ENCODE measurements around the gene GNAZ.
"Not testable (repeated sequence)": the region's sequence is repeated elsewhere in the genome, so short reads cannot be mapped to it uniquely, and the experiment has no call there.

Gene GNAZ

GRCh38 chr22:23132376-23133091 is 62.2 kb downstream of the GNAZ start:
- no peak overlapping the region for H2BK12ac ChIP-seq (ENCODE audit: low read length)
- H3K4me2 ChIP-seq (ENCODE audit: insufficient read depth, low read length, poor library complexity, severe bottlenecking): no peak overlapping the region
- H2BK120ac ChIP-seq (ENCODE audit: low read depth, low read length): no peak overlapping the region
- H3K18ac ChIP-seq (ENCODE audit: low read length): no peak overlapping the region
- H3K23ac ChIP-seq (ENCODE audit: low read depth, low read length, poor library complexity): no peak overlapping the region
- H3K27ac ChIP-seq (replicated peaks; ENCODE audit: low read length): no peak overlapping the region
- no peaks in the 10 kb centered on the region for H3K79me1 ChIP-seq (ENCODE audit: low read depth, low read length)
- no peaks in the 10 kb centered on the region for H3K9me3 ChIP-seq (replicated peaks in 1 of 2; ENCODE audit: control insufficient read depth in 2 of 2, insufficient read depth in 1 of 2, low read depth in 1 of 2, low read length in 2 of 2)
- H2AK5ac ChIP-seq (ENCODE audit: low read depth, low read length): no peak overlapping the region
- peaks cover 3 to 8% of the 10 kb centered on the region in 2 donors for H3K4me1 ChIP-seq (ENCODE audit: control insufficient read depth in 2 of 2, insufficient read depth in 1 of 2, low read depth in 1 of 2, low read length in 2 of 2)
- no peak overlapping the region for H3K9ac ChIP-seq (ENCODE audit: low read depth, low read length, poor library complexity)
- no peak overlapping the region for H3K4me3 ChIP-seq (ENCODE audit: low read length in 2 of 2)
- DNase-seq (ENCODE audit: low spot score): no peak
- WGBS, 2 donors (ENCODE audit: extremely low coverage in 2 of 2, insufficient read length in 2 of 2, insufficient replicate concordance in 1 of 2): no CpG with 5 or more reads among the region's 10 CpGs
- H2AFZ ChIP-seq (ENCODE audit: low read length): no peak overlapping the region
- H4K91ac ChIP-seq (ENCODE audit: low read depth, low read length, poor library complexity): no peak overlapping the region
- H4K8ac ChIP-seq (ENCODE audit: low read depth, low read length): no peak overlapping the region
- no peak overlapping the region for H3K14ac ChIP-seq (ENCODE audit: low read length)
- H2BK15ac ChIP-seq (ENCODE audit: low read length): no peak overlapping the region
- H3K36me3 ChIP-seq (replicated peaks in 1 of 2; ENCODE audit: control insufficient read depth in 2 of 2, insufficient read depth in 2 of 2, low read length in 2 of 2): no peaks in the 10 kb centered on the region
- no peak overlapping the region for H2BK5ac ChIP-seq (ENCODE audit: low read length)
- H3K4ac ChIP-seq (ENCODE audit: low read length): no peak overlapping the region
- no peaks in the 10 kb centered on the region for H3K27me3 ChIP-seq (ENCODE audit: control insufficient read depth in 3 of 3, insufficient read depth in 3 of 3, low read depth in 1 of 3, low read length in 3 of 3)

- Histone ChIP-seq H3K27me3 (ENCODE audit: control insufficient read depth in 3 of 3, insufficient read depth in 3 of 3, low read depth in 1 of 3, low read length in 3 of 3) (no peaks in the 10 kb centered on the region), H3K4me3 (ENCODE audit: low read length in 2 of 2) (no peak overlapping the region), H3K18ac (ENCODE audit: low read length) (peak overlapping the region; percentile 72), H2BK12ac (ENCODE audit: low read length) (no peak overlapping the region), H3K79me1 (ENCODE audit: low read depth, low read length) (no peaks in the 10 kb centered on the region), H3K9me3 (replicated peaks in 1 of 2; ENCODE audit: control insufficient read depth in 2 of 2, insufficient read depth in 1 of 2, low read depth in 1 of 2, low read length in 2 of 2) (no peaks in the 10 kb centered on the region), H3K36me3 (replicated peaks in 1 of 2; ENCODE audit: control insufficient read depth in 2 of 2, insufficient read depth in 2 of 2, low read length in 2 of 2) (no peaks in the 10 kb centered on the region), H3K4me2 (ENCODE audit: insufficient read depth, low read length, poor library complexity, severe bottlenecking) (no peak overlapping the region), H2BK5ac (ENCODE audit: low read length) (no peak overlapping the region), H4K91ac (ENCODE audit: low read depth, low read length, poor library complexity) (no peak overlapping the region), H3K9ac (ENCODE audit: low read depth, low read length, poor library complexity) (no peak overlapping the region), H3K23ac (ENCODE audit: low read depth, low read length, poor library complexity) (peak overlapping the region; percentile 92), H2AK5ac (ENCODE audit: low read depth, low read length) (no peak overlapping the region), H2AFZ (ENCODE audit: low read length) (no peak overlapping the region), H3K4me1 (ENCODE audit: control insufficient read depth in 2 of 2, insufficient read depth in 1 of 2, low read depth in 1 of 2, low read length in 2 of 2) (peaks cover 0 to 5% of the 10 kb centered on the region in 2 donors), H3K27ac (replicated peaks; ENCODE audit: low read length) (no peak overlapping the region), H2BK15ac (ENCODE audit: low read length) (no peak overlapping the region), H3K4ac (ENCODE audit: low read length) (no peak overlapping the region), H2BK120ac (ENCODE audit: low read depth, low read length) (no peak overlapping the region), H4K8ac (ENCODE audit: low read depth, low read length) (no peak overlapping the region), H3K14ac (ENCODE audit: low read length) (no peak overlapping the region)
- WGBS, 2 donors (ENCODE audit: extremely low coverage in 2 of 2, insufficient read length in 2 of 2, insufficient replicate concordance in 1 of 2): no CpG with 5 or more reads among the region's 10 CpGs
- DNase-seq (ENCODE audit: low spot score): no peak
Observed at GRCh38 chr22:23133922-23134321, 63.6 kb downstream of the GNAZ start.

GRCh38 chr22:23136991-23137390 is 66.7 kb downstream of the GNAZ start:
- H3K4me3 ChIP-seq (ENCODE audit: low read length in 2 of 2); H3K4ac ChIP-seq (ENCODE audit: low read length); H3K36me3 ChIP-seq (replicated peaks in 1 of 2; ENCODE audit: control insufficient read depth in 2 of 2, insufficient read depth in 2 of 2, low read length in 2 of 2); H3K4me2 ChIP-seq (ENCODE audit: insufficient read depth, low read length, poor library complexity, severe bottlenecking); H3K27ac ChIP-seq (replicated peaks; ENCODE audit: low read length); H2BK5ac ChIP-seq (ENCODE audit: low read length); H3K18ac ChIP-seq (ENCODE audit: low read length); H2BK15ac ChIP-seq (ENCODE audit: low read length); H3K79me1 ChIP-seq (ENCODE audit: low read depth, low read length); H2BK120ac ChIP-seq (ENCODE audit: low read depth, low read length); H3K9me3 ChIP-seq (replicated peaks in 1 of 2; ENCODE audit: control insufficient read depth in 2 of 2, insufficient read depth in 1 of 2, low read depth in 1 of 2, low read length in 2 of 2); H3K27me3 ChIP-seq (ENCODE audit: control insufficient read depth in 3 of 3, insufficient read depth in 3 of 3, low read depth in 1 of 3, low read length in 3 of 3); H2AK5ac ChIP-seq (ENCODE audit: low read depth, low read length); DNase-seq (ENCODE audit: low spot score); H3K23ac ChIP-seq (ENCODE audit: low read depth, low read length, poor library complexity); H4K91ac ChIP-seq (ENCODE audit: low read depth, low read length, poor library complexity); H2AFZ ChIP-seq (ENCODE audit: low read length); H3K9ac ChIP-seq (ENCODE audit: low read depth, low read length, poor library complexity); H3K14ac ChIP-seq (ENCODE audit: low read length); H4K8ac ChIP-seq (ENCODE audit: low read depth, low read length); H2BK12ac ChIP-seq (ENCODE audit: low read length): not testable (repeated sequence)
- no CpG with 5 or more reads among the region's 4 CpGs for WGBS, 2 donors (ENCODE audit: extremely low coverage in 2 of 2, insufficient read length in 2 of 2, insufficient replicate concordance in 1 of 2)
- peaks cover 5 to 10% of the 10 kb centered on the region in 2 donors for H3K4me1 ChIP-seq (ENCODE audit: control insufficient read depth in 2 of 2, insufficient read depth in 1 of 2, low read depth in 1 of 2, low read length in 2 of 2)

- Histone ChIP-seq H3K4me1 (ENCODE audit: control insufficient read depth in 2 of 2, insufficient read depth in 1 of 2, low read depth in 1 of 2, low read length in 2 of 2) (peaks cover 5 to 14% of the 10 kb centered on the region in 2 donors), H2BK12ac (ENCODE audit: low read length) (no peak overlapping the region), H3K9ac (ENCODE audit: low read depth, low read length, poor library complexity) (no peak overlapping the region), H3K18ac (ENCODE audit: low read length) (no peak overlapping the region), H3K27ac (replicated peaks; ENCODE audit: low read length) (no peak overlapping the region), H2BK5ac (ENCODE audit: low read length) (no peak overlapping the region), H3K4me2 (ENCODE audit: insufficient read depth, low read length, poor library complexity, severe bottlenecking) (no peak overlapping the region), H2BK15ac (ENCODE audit: low read length) (no peak overlapping the region), H4K8ac (ENCODE audit: low read depth, low read length) (no peak overlapping the region), H3K23ac (ENCODE audit: low read depth, low read length, poor library complexity) (no peak overlapping the region), H3K9me3 (replicated peaks in 1 of 2; ENCODE audit: control insufficient read depth in 2 of 2, insufficient read depth in 1 of 2, low read depth in 1 of 2, low read length in 2 of 2) (no peaks in the 10 kb centered on the region), H3K4me3 (ENCODE audit: low read length in 2 of 2) (no peak overlapping the region), H2AK5ac (ENCODE audit: low read depth, low read length) (no peak overlapping the region), H3K79me1 (ENCODE audit: low read depth, low read length) (no peaks in the 10 kb centered on the region), H4K91ac (ENCODE audit: low read depth, low read length, poor library complexity) (no peak overlapping the region), H3K36me3 (replicated peaks in 1 of 2; ENCODE audit: control insufficient read depth in 2 of 2, insufficient read depth in 2 of 2, low read length in 2 of 2) (no peaks in the 10 kb centered on the region), H2AFZ (ENCODE audit: low read length) (peak overlapping the region; percentile 38), H3K14ac (ENCODE audit: low read length) (no peak overlapping the region), H3K4ac (ENCODE audit: low read length) (no peak overlapping the region), H3K27me3 (ENCODE audit: control insufficient read depth in 3 of 3, insufficient read depth in 3 of 3, low read depth in 1 of 3, low read length in 3 of 3) (no peaks in the 10 kb centered on the region), H2BK120ac (ENCODE audit: low read depth, low read length) (no peak overlapping the region)
- DNase-seq (ENCODE audit: low spot score): no peak
- no CpG with 5 or more reads among the region's 3 CpGs for WGBS, 2 donors (ENCODE audit: extremely low coverage in 2 of 2, insufficient read length in 2 of 2, insufficient replicate concordance in 1 of 2)
Observed at GRCh38 chr22:23137468-23137867, 67.1 kb downstream of the GNAZ start.

Data from neuronal stem cell (in vitro differentiated cells).